ENCODE results near the gene APOB. TPM values are rescaled to one million over a fixed set of nuclear protein-coding genes. Genes with fewer than 3 reads are reported as not detected.

APOB gene
- total RNA-seq, 1 experiment from 2014 or later = not detected

GRCh38 chr2:21005111-21005699 lies 38.7 kb downstream of the APOB start:
- DNase-seq = no peak
- H3K4me3 ChIP-seq = no peak overlapping the region
- H3K36me3 ChIP-seq = no peaks in the 10 kb centered on the region
- H3K9me3 ChIP-seq = no peaks in the 10 kb centered on the region
- H3K27me3 ChIP-seq = peaks cover 2% of the 10 kb centered on the region; the same call in 1 of the 2 replicates

DNA sequence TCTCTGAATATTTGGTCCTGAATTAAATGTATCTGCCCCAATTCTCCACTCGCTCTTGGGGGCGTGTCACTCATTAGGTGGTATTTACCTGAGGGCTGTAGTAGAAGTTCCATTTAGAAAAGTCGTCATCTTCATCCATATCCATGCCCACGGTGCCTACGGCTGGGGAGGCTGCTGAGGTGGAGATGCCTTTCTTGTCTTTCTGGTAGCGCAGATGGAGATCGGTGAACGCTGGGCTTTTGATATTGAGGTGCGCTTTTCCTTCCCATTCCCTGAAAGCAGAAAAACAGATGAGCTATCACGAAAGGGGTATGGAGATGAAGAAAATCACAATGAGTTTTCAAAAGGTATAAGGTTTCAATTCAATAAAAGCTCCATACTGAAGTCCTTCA lies 39.7 kb downstream of the APOB start:
- Histone ChIP-seq H3K36me3 (no peaks in the 10 kb centered on the region), H3K4me3 (no peak overlapping the region), H3K9me3 (no peaks in the 10 kb centered on the region), H3K27me3 (peaks cover 2% of the 10 kb centered on the region; the same call in 1 of the 2 replicates)
- no peak for DNase-seq

DNA sequence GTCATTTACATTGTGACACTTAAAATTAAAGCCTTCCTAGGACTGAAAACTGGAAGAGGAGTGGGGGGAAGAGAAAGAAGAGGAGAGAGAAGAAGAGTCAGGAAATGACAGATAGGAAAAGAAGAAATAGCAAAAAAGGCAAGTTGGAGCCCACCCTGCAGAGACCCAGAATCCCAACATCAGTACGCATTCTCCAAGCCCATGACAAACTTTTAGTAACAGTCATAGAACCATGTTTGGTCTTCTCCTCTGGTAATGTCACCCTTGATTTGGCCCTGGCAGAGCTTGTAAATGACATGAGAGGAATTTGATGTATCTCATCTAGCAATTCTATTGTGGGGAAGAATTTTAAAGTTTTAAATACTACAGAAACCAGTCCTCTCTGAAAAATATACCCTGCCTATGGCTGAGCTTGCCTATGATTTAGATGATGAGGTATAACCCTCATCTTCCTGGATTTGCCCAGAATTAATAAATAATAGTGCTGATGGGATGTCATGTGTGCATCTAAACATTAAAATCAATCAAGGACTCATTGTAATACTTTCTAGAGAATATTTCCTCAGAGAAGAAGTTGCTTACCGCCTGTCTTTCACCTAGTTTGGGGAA lies 40.2 kb downstream of the APOB start:
- H3K27me3 ChIP-seq = peaks cover 2% of the 10 kb centered on the region; the same call in 1 of the 2 replicates
- H3K9me3 ChIP-seq = no peaks in the 10 kb centered on the region
- H3K4me3 ChIP-seq = no peak overlapping the region
- DNase-seq = no peak
- no peaks in the 10 kb centered on the region for H3K36me3 ChIP-seq

DNA sequence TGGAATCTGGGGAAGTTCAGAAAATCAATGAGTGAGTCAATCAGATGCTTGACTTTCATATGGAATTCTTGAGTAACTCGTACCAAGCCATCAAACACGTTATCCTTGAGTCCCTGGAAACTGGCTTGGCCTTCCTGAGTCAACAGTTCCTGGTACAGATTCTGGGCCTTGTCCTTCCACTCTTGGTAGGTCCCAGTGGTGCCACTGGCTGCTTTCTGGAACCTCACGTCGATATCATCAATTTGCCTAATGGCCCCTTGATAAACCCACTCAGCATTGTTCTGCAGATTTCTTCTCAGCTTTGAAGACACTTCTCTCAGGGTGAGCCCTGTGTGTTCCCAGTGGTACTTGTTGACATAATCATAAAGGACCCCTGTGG lies 41.1 kb downstream of the APOB start:
- Histone ChIP-seq H3K36me3 (no peaks in the 10 kb centered on the region), H3K9me3 (no peaks in the 10 kb centered on the region), H3K27me3 (peaks cover 2% of the 10 kb centered on the region; the same call in 1 of the 2 replicates), H3K4me3 (no peak overlapping the region)
- no peak for DNase-seq

GRCh38 chr2:21001988-21002813 lies 41.7 kb downstream of the APOB start:
- H3K36me3 ChIP-seq = no peaks in the 10 kb centered on the region
- H3K4me3 ChIP-seq = no peak overlapping the region
- H3K27me3 ChIP-seq = peaks cover 2% of the 10 kb centered on the region; the same call in 1 of the 2 replicates
- DNase-seq = no peak
- no peaks in the 10 kb centered on the region for H3K9me3 ChIP-seq

DNA sequence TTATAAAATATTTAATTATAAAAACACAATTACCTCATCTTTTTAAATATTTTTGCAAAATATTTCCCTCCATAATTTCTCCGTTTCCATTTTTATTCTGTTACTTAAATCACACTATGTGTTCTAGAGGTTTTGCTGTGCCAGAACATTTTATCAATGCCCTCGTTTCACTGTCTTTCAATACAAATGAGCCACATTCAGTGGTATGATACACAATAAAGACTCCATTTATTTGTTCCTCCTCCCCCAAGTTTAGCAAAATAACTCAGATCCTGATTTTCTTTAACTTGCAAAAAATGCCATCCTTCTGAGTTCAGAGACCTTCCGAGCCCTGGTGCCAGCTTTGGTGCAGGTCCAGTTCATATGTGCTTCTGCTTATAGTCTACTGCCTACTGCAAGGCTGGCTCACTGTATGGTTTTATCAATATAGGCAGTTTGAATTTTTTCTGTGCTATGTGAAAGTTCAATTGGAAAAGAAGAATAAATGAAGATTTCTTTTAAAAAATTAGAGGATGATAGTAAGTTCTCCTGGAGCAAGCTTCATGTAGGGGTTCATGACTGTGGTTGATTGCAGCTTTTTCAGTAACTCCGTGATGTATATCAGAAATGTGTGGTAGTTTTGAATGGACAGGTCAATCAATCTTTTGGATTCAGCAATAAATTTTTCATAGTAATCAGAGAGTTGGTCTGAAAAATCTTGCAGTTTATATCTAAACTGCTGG lies 42.5 kb downstream of the APOB start:
- H3K27me3 ChIP-seq = peaks cover 2% of the 10 kb centered on the region; the same call in 1 of the 2 replicates
- no peaks in the 10 kb centered on the region for H3K9me3 ChIP-seq

GRCh38 chr2:20999906-21000645 lies 43.8 kb downstream of the APOB start:
- H3K9me3 ChIP-seq = no peaks in the 10 kb centered on the region
- no peaks in the 10 kb centered on the region for H3K36me3 ChIP-seq
- peaks cover 2% of the 10 kb centered on the region; the same call in 1 of the 2 replicates for H3K27me3 ChIP-seq
- DNase-seq = no peak
- H3K4me3 ChIP-seq = no peak overlapping the region

More for the DNA sequence above, 42.5 kb downstream of the APOB start:
- Histone ChIP-seq H3K4me3 (no peak overlapping the region), H3K36me3 (no peaks in the 10 kb centered on the region)
- DNase-seq = no peak

DNA sequence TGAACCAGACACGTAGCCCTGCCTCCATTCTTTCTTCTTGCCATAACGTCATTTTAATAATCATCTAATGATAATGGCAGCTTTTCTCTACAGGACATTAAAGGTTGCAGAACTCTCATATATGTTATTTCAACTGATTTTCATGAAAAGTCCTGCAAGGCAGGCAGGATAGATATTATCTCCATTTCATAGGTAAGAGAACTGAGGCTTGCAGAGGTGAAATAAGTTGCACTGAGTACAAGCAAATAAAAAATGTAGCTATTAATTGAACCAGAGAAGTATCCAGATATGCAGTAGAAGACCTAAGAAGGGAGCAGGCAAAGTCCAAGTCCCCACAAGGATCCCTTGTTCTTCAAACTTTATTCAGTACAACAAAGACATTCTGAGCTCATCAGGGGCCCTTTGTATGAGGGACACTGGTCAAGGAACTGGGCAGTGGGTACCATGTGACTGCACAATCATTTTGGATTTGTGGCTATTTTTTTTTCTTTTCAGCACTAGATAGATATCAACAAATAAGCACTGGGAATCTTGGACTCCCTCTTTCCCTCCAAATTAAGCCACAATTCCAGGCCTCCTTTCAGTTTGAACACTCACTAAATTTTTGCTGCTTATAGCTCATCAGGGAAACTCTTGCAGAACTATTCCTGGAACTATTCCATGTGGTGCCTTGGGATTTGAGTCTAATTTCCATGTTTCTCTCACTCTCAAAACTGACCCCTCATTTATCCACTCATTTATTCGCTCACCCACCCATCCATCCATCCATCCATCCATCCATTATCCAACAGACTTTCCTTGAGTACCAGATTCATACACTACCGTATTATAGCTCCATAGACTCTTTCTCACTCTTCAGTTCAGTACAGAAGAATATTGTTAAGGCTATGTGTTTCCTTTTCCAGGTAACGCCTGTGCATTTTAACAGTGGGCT lies 44.6 kb downstream of the APOB start:
- DNase-seq = no peak
- Histone ChIP-seq H3K36me3 (no peaks in the 10 kb centered on the region), H3K4me3 (no peak overlapping the region), H3K27me3 (no peaks in the 10 kb centered on the region), H3K9me3 (no peaks in the 10 kb centered on the region)

DNA sequence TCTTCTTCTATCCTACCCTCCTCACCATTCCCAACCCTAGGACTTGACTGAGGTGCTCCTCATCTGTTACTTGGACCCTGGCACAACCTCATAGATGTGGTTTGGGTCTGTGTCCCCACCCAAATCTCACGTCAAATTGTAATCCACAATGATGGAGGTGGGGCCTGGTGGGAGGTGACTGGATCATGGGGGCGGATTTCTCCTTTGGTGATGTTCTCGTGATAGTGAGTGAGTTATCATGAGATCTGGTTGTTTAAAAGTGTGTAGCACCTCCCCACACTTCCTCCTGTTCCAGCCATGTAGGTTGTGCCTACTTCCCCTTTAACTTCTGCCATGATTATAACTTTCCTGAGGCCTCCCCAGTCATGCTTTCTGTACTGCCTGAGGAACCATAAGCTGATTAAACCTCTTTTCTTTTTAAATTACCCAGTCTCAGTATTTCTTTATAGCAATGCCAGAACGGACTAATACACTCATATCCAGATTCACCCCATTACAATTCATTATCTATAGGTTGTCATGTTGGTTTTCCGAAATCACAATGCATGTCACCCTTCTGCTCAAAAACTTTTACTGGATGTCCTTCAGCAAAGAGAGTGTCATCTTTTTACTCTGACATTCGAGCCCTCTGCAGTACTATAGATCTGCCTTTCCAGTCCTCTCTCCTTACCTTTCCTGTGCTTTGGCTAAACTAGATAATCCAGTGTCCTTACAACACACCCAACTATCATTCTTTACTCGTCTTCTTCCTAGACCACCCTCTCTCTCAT lies 45.7 kb downstream of the APOB start:
- no peaks in the 10 kb centered on the region for H3K27me3 ChIP-seq
- no peak overlapping the region for H3K4me3 ChIP-seq
- no peaks in the 10 kb centered on the region for H3K9me3 ChIP-seq
- DNase-seq = no peak
- H3K36me3 ChIP-seq = no peaks in the 10 kb centered on the region

DNA sequence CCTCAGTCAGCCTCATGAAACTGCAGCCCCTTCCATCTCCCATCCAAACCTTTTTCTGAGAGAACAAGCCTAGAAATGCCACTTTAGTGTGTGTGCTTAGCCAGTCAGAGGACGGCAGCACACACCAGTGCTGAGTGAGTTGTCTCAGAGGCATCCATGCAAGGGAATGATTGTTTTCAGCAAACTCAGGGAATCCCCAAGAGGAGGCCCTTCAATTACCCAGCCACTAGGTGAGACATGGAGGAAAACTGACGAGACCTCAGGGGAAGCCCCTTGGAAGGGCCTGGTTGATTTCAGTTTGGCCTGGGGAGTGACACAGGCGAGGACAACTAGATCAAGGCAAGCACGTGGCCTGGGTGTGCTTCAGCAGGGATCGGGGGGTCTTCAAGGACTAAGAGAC lies 49.7 kb downstream of the APOB start:
- Histone ChIP-seq H3K9me3 (no peaks in the 10 kb centered on the region), H3K27me3 (no peaks in the 10 kb centered on the region)
- no peak for DNase-seq

DNA sequence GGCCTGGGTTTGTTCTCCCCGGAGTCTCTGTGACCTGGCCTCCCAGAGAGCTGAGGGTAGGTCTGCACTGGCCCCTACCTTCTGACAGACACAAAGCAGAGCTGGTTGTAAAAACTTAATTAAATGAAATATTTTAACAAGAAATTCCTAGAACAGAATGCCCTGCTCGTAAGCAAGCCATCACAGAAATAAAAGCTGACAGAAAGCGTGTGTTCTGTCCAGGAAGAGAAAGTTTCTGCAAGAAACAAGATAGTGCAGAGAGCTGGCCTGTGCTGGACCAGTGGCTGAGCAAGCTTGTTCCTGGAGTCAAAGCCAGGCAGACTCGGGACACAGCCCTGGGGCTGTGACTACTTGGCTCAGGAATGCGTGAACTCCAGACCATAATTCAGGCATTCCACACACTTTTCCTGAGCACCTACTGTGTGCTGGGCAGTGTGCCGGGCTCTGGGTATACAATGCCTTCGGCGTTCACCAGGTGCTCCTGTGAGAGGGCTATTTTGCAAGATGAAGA lies 51.6 kb downstream of the APOB start:
- no peaks in the 10 kb centered on the region for H3K9me3 ChIP-seq
- H3K4me3 ChIP-seq = no peak overlapping the region
- no peaks in the 10 kb centered on the region for H3K27me3 ChIP-seq
- peak; percentile 53 for DNase-seq
- H3K36me3 ChIP-seq = no peaks in the 10 kb centered on the region

More for the DNA sequence above, 49.7 kb downstream of the APOB start:
- Histone ChIP-seq H3K4me3 (no peak overlapping the region), H3K36me3 (no peaks in the 10 kb centered on the region)

- Histone ChIP-seq H3K4me3 (no peak overlapping the region), H3K27me3 (no peaks in the 10 kb centered on the region), H3K9me3 (no peaks in the 10 kb centered on the region), H3K36me3 (no peaks in the 10 kb centered on the region)
- DNase-seq = no peak
These were observed 53.1 kb downstream of the APOB start for GRCh38 chr2:20990442-20991430.

DNA sequence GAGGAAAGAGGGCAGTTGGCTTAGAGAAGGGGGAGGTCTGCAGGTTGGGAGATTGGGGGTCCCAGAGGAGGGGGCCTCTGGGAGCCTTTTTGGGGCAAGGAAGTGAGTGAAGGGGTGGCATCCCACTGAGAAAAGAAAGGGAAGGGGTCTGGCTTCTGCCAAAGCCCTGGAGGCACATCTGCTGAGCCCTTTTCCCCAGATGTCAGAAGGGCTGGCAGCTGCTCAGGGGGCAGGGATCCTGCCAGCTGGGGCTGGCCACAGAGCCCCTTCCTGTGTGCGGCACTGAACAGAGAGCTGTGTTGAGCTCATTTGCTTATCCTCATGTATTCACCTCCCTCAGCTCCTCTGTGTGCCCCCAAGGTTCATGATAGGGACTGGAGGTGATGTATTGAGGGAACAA lies 54.5 kb downstream of the APOB start:
- H3K4me3 ChIP-seq = no peak overlapping the region
- H3K36me3 ChIP-seq = no peaks in the 10 kb centered on the region
- no peaks in the 10 kb centered on the region for H3K27me3 ChIP-seq
- DNase-seq = no peak
- no peaks in the 10 kb centered on the region for H3K9me3 ChIP-seq

DNA sequence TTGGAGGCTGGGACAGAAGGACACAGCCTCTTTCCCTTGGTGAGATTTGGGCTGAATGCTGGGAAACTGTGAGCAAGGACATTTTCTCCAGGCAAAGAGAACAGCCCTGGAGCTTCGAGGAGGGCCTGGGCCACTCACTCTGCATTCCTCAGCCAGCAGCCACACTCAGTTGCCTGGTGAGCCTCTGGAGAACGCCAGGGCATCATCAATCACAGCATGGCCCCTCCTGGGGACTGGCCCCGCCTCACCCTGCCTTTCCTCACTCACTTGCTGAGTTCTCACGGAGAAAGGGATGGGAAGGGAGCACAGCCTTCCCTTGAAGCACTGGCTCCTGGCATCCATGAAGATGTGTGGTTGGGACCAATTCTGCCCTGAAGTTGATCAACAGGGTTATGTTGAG lies 55.0 kb downstream of the APOB start:
- DNase-seq = no peak
- H3K27me3 ChIP-seq = no peaks in the 10 kb centered on the region
- H3K36me3 ChIP-seq = no peaks in the 10 kb centered on the region
- no peak overlapping the region for H3K4me3 ChIP-seq
- no peaks in the 10 kb centered on the region for H3K9me3 ChIP-seq

All from MG63 (cell line).